Muscle of arm (tissue), 12 donors: Measurements from ENCODE around the gene ROR1. TPM values are rescaled to one million over a fixed set of nuclear protein-coding genes. Genes with fewer than 3 reads are reported as not detected.
"Not testable (repeated sequence)": the region's sequence is repeated elsewhere in the genome, so short reads cannot be mapped to it uniquely, and the experiment has no call there.

Source experiments
- DNase-seq: peaks from one replicate; pipeline ENCODE4 v3.0.0-alpha.2; 2013
- polyA plus RNA-seq, 12 donors: library from polyadenylated mRNA; unstranded; fragments of 120-200 nt; gene quantifications; one replicate each; pipeline ENCODE4 v1.2.1, GENCODE V29; 2013; ENCODE audit not compliant: insufficient read length in 12 of 12

ROR1 gene
- polyA plus RNA-seq, 12 donors = 9.0 to 21.4 (median 11.9) TPM; not detected in 1

DNA sequence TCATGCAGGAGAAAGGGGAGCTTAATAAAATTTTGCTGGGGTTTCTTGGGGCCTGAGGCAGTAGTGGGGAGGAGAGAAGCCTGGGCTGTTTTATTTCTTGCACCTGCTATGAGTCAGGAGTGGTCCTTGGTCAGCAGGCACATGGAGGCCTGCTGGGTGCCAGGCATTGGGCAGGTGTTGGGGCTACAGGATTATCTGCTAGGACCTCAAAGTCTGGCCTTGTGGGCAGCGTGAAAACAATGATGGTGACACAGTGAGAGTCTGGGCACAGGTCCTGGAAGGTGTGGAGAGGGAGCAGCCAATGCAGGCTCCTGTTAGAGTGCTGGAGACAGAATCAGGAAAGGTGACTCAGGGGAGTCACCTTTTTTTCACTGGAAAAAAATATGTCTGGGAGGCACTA, 17.2 kb downstream of the ROR1 start:
- DNase-seq = no peak

DNA sequence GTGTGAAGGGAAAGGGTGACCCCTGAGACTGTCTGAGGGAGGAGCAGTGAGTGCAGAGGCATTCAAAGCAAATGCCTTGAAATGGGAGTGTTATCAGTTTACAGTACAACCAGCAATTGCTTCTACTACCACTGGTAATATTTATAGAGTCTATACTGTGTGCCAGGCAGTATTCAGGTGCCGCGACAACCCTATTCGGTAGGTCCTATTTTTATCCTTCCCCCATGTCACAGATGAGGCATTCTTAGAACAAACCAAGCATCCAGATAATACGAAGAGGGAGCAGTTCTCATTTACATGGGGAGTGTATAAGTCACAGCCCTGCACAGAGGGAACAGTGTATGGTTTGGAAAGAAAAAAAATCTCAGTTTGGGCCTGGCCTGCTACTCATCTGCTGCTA, 18.3 kb downstream of the ROR1 start:
- DNase-seq = no peak

DNA sequence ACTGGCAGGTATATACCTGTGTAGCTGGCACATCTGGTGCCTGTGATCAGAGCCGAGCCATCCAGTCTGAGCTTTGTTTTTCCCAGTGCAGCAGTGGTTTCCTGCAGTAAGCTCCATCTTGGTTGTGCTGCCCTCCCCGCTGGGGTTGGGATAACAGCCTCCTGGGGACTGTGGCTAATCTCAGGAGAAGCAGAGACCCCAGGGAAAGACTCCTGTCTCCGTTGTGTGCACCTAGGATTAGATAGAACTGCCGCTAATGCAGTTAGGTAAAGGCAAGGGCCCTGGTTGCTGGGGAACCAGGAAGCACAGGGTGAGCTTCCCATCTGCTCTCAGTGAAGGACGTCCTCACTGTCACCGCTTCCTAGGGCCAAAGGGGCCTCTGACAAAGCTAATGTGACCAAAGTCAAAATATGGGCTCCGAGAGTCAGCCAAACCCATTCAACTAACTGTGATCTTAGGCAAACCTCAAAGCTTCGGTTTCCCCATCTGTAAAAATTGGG, 20.0 kb downstream of the ROR1 start:
- DNase-seq = no peak

DNA sequence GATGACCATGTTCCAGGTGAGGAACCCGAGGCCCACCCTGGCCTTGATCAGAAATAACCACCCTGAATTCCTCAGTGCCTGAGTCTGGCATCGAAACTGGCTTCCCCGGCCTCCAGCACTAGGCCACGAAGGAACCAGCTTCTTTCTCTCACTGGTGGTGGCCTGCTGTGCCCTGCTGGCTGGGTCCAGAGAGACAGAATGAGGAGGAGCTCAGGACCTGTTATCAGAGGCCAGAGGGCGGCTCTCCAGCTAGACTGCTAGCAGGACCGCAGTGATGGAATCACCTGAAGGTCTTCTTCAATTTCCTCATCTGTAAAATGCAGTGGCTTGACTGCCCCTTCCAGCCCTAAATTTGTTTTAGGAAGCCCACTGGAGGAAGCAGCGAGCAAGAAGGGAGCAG, 20.5 kb downstream of the ROR1 start:
- no peak for DNase-seq

DNA sequence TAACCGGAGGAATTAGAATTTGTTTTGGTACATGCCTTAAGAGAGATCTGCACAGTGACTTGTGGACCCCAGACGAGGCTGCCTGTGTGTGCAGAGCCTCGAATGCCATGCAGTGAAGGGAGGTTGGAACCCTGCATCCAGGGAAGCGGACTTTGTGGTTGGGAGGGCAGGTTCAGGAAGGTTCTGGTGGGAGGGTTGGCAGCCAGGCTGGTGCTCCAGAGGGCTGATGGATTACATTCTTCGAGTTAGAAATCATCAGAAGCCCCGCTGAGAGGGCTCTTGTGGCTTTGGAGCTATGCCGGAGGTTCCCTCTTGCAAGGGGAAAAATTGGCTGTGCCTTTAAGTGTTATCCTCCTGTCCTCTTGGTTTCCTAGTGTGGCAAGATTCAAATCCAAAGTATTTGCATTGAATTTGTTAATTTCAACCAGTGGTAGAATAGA, 21.1 kb downstream of the ROR1 start:
- no peak for DNase-seq

DNA sequence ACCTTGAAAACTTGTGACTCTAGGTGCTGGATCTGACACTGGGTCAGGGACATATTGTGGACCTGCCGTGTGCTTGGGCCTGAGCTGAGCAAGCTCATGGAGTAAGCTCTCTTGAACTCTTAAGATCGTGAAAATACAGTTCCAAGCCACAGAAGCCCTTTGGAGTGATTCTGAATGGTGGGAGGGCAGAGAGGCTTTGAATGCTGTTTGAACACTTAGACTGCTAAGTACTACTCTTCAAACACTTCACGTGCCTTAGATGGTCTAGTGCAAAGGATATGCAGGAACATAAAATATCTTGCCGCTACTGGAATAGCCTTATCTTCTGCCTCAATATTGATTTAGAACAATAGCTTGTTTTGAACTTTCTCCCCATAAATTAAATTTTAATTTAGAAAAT, 21.6 kb downstream of the ROR1 start:
- no peak for DNase-seq

DNA sequence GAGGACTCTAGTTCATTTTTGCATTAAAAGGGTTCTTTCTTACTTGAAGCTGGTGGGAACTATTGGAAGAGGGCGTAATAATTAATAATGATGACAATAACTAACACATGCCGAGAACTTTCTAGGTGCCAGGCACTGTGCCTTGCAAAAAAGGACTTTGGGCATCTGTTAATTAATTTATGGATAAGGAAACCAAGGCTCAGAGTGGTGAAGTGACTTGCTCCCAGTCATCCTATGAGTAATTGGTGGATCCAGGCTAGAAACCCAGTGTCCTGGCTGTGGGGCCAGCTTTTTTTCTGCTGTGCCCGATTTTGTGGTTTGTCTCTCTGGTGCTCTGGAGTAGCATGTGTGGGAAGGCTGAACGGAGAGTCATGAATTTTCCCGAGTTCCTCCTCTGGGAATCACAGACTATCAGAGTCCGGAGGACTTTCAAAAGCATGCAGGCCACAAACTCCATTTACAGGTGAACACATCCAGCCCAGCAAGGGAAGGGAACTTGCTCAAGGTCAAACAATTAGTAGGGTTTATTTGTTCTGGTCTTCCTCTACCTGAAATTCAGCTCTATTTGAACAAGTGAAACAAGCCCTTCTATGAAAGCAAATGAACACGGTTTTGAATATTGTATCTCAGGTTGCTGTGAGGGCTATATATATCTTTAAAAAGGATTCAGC, 23.4 kb downstream of the ROR1 start:
- no peak for DNase-seq

DNA sequence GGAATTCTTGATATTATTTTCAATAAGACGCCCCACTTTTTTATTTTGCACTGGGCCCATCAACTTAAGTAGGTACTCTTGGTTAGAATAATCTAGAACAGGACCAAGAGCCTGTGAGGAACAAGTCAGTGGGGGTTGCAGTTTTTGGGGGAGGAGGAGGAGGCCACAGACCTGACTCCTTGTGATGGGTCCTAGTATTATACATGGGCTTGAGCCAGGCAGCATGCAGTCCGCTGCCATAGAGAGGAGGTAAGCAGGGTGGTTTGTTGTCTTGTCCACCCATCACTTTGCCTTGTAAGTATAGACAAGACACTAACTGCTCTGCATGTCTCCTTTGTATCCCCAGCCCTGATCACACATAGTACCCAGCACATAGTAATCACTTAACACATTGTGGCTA, 24.5 kb downstream of the ROR1 start:
- DNase-seq = no peak

DNA sequence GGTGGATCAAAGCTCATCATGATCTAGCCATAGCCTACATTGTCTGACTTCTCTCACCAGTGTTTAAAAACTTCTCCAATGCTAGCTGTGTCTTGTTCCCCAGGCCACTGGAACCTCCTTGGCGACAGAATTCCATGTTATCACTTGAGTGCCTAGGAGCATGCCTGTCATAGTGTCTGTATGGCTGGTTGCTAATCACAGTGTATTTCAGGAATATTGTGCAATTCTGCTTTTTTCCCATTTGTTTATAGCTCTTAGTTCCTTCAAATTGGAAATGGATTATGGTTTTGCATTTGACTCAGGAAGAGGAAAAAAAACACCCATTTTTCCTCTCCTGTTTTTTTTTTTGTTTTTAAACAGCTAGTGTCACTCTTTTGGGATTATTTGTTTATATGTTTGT, 25.5 kb downstream of the ROR1 start:
- DNase-seq = no peak

DNA sequence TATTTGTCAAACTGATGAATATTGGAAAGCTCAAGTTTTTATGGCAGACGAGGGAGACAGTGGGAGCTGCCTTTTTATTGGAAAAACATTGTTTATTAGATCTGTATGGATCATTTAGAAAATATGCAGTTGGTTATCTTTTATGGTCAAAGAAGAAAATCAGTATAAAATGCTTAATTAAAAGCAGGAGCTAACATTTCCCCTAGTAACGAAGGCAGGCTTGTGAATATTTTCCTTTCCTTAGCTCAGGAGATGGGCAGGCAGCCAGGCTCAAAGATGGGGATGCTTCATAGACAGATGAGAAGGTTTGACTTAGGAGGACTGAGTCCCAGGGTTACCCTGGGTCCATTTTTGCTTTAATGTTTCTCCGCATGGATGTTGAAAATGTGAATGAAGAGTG, 26.0 kb downstream of the ROR1 start:
- DNase-seq = peak; percentile 46

DNA sequence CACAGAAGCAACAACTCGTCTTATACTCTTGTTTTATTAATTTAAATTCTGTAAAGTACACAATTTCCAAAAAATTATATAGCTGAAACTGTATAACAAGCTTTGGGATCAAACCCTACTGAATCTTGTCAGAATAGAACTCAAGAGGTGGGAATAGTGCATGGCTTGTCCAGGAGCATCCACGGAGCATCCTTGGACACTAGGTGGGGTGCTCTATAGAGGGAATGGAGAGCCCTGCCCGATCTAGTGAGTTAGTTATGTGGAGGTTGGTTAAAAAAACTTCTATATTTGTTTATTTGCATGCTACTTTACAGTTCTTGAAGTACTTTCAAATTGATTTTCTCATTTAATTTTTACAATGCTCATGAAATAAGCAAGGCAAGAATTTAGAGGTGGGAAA, 28.3 kb downstream of the ROR1 start:
- no peak for DNase-seq

DNA sequence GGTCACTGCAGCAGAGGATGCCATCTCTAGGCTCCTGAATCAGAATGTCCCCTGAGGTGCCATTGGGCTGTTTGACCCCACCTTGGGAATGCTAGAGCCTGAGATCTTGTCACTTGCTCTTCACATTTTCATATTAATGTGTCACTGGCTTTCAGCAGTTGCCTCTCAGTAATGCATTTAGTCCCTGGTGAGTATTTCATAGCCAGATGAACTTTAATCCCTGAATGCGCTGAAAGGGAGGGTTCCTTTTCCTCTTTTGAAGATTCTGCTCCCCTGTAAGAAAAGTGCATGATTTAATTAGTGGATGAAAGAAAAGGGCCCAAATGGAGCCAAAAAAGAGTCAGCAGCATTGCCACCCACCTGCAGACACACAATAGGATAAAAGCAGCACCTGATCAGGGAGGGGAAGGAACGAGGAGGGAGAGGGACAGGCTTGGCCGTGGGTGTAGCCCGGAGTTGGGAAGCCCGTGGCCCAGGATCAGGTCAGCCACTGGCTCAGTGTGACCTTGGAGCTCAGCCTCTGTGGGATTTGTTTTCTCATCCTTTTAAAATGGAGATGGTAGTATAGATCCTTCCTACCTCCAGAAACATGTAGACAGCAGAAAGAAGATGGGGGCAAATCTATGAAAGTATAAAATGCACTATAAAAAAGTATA, 31.1 kb downstream of the ROR1 start:
- no peak for DNase-seq

DNA sequence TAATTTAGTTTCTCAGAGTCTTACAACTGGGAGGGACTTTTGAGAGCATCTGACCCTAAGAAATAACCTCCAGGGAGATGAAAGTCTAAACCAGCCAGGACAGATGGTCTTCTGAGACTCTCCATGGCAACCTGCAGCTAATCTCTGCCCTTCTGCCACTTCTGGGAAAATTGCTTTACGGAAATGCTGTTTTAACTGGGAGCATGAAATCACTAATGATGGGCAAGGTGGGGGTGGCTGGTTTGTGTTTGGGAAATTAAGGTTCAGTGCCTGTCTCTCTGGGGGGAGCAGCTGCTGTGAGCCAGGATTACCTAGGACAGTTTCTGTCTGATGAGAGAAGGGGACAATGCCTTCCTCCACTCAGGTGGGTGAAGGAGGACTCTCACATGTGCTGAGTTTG, 33.2 kb downstream of the ROR1 start:
- no peak for DNase-seq

DNA sequence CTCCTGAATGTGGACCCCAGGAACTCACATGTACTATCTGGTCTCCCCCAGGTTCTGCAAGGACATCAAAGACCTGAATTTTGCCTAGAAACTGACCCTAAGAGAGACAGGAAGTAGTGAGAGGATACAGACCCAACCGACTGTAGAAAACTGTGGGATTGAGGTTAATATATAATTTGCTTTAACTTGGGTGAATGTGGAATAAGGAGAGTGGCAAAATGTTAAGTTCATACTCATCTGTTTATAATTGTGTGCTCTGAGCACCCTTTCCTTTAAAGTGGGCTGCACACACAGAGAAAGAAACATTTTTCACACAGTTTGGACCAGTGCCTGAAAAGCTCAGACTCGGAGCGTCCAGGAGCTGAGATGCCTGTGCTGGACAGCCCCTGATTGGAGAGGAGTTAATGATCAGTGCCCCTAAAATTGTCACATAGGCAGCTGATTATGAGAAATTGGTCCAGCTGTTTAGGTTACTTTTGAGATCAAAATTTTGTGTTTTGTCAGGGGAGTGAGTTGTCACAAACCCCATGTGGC, 37.2 kb downstream of the ROR1 start:
- DNase-seq = no peak

DNA sequence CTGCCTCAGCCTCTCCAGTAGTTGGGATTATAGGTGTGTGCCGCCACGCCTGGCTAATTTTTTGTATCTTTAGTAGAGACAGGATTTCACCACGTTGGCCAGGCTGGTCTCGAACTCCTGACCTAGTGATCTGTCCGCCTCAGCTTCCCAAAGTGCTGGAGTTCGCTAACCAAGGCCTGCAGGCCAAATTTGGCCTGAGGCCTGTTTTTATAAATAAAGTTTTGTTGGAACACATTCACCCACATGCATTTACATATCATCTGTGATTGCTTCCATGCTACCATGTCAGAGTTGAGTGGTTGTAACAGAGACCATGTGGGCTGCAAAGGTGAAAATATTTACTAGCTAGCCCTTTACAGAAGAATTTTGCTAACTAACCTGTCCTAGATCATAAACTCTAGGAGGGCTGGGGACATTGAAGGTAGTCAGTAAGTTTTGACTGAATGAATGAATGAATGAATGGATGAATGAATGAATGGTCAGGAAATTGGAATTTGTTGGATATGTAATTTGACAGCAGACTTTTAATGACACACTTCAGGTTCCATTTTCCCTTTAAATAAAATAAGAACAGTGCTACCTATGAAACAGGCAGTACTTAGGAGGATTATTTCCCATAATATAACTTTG, 38.4 kb downstream of the ROR1 start:
- no peak for DNase-seq

DNA sequence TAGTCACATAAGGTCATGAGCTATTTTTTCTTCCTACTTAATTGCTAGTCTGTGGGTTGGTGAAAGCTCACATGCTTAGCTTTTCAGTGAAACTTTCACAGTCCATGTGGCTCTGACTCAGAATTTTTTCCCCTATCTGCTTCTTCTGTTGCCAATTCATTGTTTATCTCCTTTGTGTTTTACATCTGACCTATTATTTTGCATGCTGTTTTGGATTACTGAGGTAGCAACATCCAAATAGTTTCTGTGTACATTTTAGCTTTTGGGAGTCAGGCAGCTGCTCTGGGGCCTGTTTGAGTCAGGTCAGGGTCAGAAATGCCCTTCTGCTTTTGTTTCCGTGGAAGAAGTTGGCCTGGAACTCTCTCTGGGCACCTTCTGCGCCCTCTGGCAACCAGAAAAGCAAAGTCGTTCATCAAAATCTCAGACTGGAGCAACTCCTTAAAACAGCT, 40.0 kb downstream of the ROR1 start:
- no peak for DNase-seq

DNA sequence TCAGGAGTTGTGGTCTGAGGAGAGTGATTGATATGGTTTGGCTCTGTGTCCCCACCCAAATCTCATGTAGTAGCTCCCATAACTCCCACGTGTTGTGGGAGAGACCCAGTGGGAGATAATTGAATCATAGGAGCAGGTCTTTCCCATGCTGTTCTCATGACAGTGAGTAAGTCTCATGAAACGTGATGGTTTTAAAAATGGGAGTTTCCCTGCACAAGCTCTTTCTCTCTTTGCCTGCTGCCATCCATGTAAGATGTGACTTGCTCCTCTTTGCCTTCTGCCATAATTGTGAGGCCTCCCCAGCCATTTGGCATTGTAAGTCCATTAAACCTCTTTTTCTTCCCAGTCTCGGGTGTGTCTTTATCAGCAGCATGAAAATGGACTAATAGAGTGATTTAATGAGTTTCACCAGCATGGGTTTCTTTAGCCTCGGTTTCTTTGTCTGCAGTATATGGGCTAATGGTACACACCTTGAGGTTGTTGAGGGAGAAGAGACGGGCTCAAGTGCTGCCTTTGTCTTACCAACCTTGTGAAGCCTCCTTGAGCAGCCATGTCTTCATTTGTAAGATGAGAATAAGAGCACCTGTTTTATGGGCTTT, 42.5 kb downstream of the ROR1 start:
- DNase-seq = not testable (repeated sequence)

DNA sequence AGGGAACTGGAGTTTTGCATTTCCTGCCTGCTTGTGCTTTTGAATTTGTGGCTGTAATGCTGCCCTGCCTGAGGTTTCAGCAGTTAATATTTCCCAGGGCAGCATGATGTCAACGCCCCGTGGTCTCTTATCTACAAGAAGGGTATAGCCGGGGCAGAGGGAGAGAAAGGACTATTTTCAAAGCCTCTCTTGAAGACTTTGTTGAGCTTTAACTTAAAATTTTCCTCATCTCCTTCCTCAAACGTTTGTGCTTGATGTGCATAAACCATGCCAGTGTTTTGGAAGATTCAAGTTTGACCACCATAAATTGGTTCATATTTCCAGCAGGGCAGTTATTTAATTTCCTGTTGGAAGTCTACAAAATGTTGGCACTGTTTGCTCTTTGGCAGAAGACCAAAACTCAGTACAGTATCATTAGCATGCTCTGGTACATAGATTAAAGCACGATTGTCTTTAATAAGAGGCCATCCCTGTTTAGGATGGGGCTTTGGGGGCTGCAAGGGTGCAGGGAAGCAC, 43.4 kb downstream of the ROR1 start:
- DNase-seq = no peak

DNA sequence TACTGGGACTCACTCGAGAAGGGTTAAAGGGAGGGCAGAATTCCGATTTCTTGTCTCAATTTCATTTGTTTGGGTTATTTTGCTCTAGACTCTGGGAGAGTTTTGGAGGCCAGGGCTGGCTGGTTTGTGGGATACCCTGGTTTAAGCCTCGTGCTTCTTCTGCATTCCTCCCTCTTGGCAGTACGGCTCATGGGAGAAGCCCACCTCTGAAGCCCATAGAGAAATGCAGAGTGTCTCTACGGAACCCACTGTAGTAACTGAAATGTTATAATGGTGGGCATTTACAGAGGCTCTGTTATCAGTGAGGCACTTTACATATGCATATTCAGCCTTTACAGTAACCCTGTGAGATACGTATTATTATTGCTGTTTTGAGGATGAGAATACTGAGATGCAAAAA, 43.9 kb downstream of the ROR1 start:
- no peak for DNase-seq

DNA sequence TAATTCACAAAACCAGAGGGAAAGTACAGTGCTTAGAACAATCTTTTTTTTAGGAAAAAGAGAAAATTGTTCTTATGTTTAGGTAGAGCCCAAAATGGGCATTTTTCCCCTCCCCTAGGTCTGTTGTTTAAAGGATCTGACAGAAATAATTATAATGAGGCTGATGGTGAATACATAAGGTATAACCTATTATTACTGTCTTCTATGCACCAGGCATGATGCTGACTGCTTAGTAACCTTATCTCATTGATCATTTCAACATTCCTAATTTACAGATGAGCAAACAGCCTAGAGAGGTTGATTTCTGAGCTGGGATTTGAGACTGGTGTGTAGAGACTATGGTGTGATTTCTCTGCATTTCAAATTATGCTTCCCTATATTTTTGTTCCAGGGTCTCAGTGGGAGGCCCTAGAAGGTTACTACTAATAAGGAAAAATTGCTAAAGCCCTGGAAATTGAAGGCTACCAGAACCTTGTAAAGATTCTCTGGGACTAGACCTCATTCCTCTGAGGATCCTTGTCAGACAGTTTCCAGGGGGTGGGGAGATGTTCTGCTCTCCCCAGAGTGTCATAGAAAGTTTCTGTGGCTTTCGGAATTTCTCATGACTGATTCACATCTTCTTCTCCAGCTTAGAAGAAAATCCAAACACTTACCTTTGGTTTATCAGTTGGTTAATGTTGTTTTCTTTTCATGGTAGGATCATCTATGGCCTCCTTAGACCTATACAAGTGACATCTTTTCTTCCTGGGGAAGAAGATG, 44.9 kb downstream of the ROR1 start:
- DNase-seq = no peak

DNA sequence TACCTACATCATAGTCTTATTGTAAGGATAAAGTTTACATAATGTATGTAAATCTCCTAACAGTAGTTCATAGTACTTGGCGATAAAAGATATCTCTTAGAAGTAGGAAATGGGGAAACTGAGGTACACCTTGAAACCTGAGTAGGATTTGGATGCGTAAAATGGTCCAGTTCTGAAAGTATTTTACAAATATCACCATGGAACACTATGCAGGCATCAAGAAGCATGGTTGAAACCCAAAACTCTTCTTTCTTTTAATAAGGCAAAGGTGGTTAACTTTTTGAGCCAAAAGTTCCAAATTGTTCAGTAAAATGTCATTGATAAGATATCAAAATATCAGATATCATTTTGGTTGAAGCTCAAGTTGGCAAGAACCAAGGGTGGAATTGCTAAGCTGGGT, 46.0 kb downstream of the ROR1 start:
- no peak for DNase-seq
